Upper lobe of left lung (tissue), 4 donors: ENCODE measurements around the gene AXL.

Source experiments
- CTCF ChIP-seq, 6 experiments: fragments of 450-650 bp in 4 of 6; fragments of 200-600 bp in 2 of 6; sonication (generic) in 2 of 6; IDR thresholded peaks; one replicate each; pipeline ENCODE4 v1.5.1; 2016 to 2019; ENCODE audit warnings: antibody characterized with exemption in 6 of 6
- POLR2A ChIP-seq, 4 donors: fragments of 450-650 bp; IDR thresholded peaks; one replicate each; pipeline ENCODE4 v1.5.1; 2016 to 2017; ENCODE audit warnings: antibody characterized with exemption in 4 of 4, mild to moderate bottlenecking in 2 of 4

- TF ChIP-seq CTCF (IDR thresholded peaks at IDR 0.05): no peak
- no peak for TF ChIP-seq POLR2A (IDR thresholded peaks at IDR 0.05)
These were observed 84.9 kb downstream of the AXL start for GRCh38 chr19:41303954-41304353.
